Measurements from ENCODE around the gene ANKRD13D. TPM values are rescaled to one million over a fixed set of nuclear protein-coding genes. Genes with fewer than 3 reads are reported as not detected.

Gene ANKRD13D
- total RNA-seq, 1 donor from 2014 or later, result 40.8 TPM

DNA sequence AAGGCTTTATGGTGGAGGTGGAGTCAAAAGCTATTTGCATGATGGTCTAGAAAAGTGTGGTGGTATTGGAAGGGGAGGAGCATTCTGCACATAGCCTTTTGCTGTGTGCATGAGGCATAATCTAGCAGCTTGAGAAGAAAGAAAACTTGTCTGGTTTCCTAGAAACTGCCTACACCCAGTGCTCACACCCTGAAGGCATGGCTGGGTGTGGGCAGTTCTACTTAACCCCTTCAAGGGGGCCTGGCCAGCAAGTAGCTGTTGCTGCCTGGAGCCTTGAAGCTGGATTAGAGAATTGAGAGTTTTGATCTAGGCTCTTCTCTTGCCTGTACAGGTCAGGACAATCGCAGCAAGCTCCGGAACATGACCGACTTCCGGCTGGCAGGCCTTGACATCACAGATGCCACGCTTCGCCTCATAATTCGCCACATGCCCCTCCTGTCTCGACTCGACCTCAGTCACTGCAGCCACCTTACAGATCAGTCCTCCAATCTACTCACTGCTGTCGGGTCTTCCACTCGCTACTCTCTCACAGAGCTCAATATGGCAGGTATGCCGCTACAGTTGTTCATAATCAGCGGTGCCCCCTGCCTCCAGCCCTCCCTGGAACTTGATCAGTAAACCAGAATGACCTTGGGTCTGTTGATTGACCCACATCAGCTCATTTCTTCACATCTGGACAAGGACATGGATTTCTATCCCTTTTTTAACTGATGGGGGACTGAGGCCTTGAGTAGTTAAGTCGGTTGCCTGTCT is 35.1 kb upstream of the ANKRD13D start:
- peaks cover 76% of the 10 kb centered on the region for H4K20me1 ChIP-seq (ENCODE audit: insufficient read depth, low read length)
- no peaks in the 10 kb centered on the region for H3K27me3 Mint-ChIP-seq (ENCODE audit: low read depth, unreplicated experiment)

DNA sequence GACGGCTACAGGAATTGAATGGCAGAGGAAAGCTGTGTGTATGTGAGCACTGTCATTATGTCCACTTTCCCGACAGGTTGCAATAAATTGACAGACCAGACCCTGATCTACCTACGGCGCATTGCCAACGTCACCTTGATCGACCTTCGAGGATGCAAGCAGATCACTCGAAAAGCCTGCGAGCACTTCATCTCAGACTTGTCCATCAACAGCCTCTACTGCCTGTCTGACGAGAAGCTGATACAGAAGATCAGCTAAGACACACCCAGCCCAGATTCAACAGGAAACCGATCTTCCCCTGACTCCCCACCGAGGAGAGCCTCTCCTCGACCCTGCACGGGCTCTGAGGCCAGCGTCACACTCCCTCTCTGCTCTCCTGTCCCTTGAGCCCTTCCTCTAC is 34.3 kb upstream of the ANKRD13D start:
- H3K27me3 Mint-ChIP-seq (ENCODE audit: low read depth, unreplicated experiment), result no peaks in the 10 kb centered on the region
- Histone ChIP-seq H3K36me3 (ENCODE audit: insufficient read depth, low read length) (peaks cover 65% of the 10 kb centered on the region), H3K79me2 (ENCODE audit: insufficient read depth, low read length) (peaks cover 14% of the 10 kb centered on the region), H3K4me2 (ENCODE audit: low read length) (no peak overlapping the region), H4K20me1 (ENCODE audit: insufficient read depth, low read length) (peaks cover 68% of the 10 kb centered on the region), H2AFZ (ENCODE audit: low read depth, low read length) (no peak overlapping the region), H3K27ac (ENCODE audit: low read depth, low read length) (no peak overlapping the region), H3K4me3 (ENCODE audit: insufficient read depth, low read depth, low read length) (no peak overlapping the region), H3K9ac (ENCODE audit: low read length) (no peak overlapping the region), H3K27me3 (ENCODE audit: insufficient read depth, low read length) (no peaks in the 10 kb centered on the region), H3K9me3 (ENCODE audit: insufficient read depth, low read depth, low read length) (no peaks in the 10 kb centered on the region), H3K4me1 (ENCODE audit: insufficient read depth, low read length) (no peaks in the 10 kb centered on the region)
- peaks cover 13% of the 10 kb centered on the region for H3K4me1 Mint-ChIP-seq (ENCODE audit: low read depth, unreplicated experiment)
- DNase-seq (ENCODE audit: low read depth) (no peak), FAIRE-seq (no peak)
- H3K27ac Mint-ChIP-seq (ENCODE audit: unreplicated experiment), result peak overlapping the region; percentile 34
- TF ChIP-seq EZH2 (IDR thresholded peaks at IDR 0.05; ENCODE audit: insufficient read depth, low read length), result no peak
- no peak for TF ChIP-seq CTCF (IDR thresholded peaks at IDR 0.05; ENCODE audit: insufficient read depth, low read depth, low read length)
- H3K36me3 Mint-ChIP-seq (ENCODE audit: low read depth, unreplicated experiment), result peaks cover 28% of the 10 kb centered on the region
- H3K4me3 Mint-ChIP-seq (ENCODE audit: unreplicated experiment), result no peak overlapping the region
- H3K9me3 Mint-ChIP-seq (ENCODE audit: unreplicated experiment), result no peaks in the 10 kb centered on the region

More for the DNA sequence above, 35.1 kb upstream of the ANKRD13D start:
- no peak for DNase-seq (ENCODE audit: low read depth)
- Histone ChIP-seq H3K4me1 (ENCODE audit: insufficient read depth, low read length) (no peaks in the 10 kb centered on the region), H3K9me3 (ENCODE audit: insufficient read depth, low read depth, low read length) (no peaks in the 10 kb centered on the region), H3K79me2 (ENCODE audit: insufficient read depth, low read length) (peaks cover 19% of the 10 kb centered on the region), H3K27ac (ENCODE audit: low read depth, low read length) (no peak overlapping the region), H2AFZ (ENCODE audit: low read depth, low read length) (no peak overlapping the region), H3K9ac (ENCODE audit: low read length) (no peak overlapping the region), H3K4me2 (ENCODE audit: low read length) (no peak overlapping the region), H3K36me3 (ENCODE audit: insufficient read depth, low read length) (peaks cover 73% of the 10 kb centered on the region), H3K27me3 (ENCODE audit: insufficient read depth, low read length) (no peaks in the 10 kb centered on the region), H3K4me3 (ENCODE audit: insufficient read depth, low read depth, low read length) (no peak overlapping the region)
- H3K36me3 Mint-ChIP-seq (ENCODE audit: low read depth, unreplicated experiment), result peaks cover 31% of the 10 kb centered on the region
- H3K4me1 Mint-ChIP-seq (ENCODE audit: low read depth, unreplicated experiment), result peaks cover 18% of the 10 kb centered on the region
- H3K9me3 Mint-ChIP-seq (ENCODE audit: unreplicated experiment), result no peaks in the 10 kb centered on the region
- H3K4me3 Mint-ChIP-seq (ENCODE audit: unreplicated experiment), result no peak overlapping the region
- FAIRE-seq, result no peak
- TF ChIP-seq EZH2 (IDR thresholded peaks at IDR 0.05; ENCODE audit: insufficient read depth, low read length), result no peak
- TF ChIP-seq CTCF (IDR thresholded peaks at IDR 0.05; ENCODE audit: insufficient read depth, low read depth, low read length), result no peak
- no peak overlapping the region for H3K27ac Mint-ChIP-seq (ENCODE audit: unreplicated experiment)

DNA sequence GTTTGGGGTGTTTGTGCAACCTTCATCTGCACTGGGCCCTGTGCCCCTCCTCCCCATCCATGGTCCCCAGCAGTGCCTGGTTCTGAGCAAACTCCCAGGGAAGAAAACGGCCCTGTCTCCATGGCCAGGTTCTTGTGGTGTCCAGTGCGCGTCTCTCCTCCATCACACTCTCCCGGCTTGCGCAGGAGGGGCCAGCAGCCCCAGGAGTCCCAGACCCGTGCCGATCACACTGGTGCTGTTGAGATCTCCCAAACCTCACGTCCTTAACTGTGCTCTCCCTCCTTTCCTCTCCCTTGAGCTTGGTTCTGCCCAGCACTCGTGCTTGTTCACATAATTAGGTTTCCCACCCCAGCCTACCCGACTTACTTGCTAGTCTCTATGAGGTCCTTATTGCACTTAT is 33.8 kb upstream of the ANKRD13D start:
- Mint-ChIP-seq H3K4me1 (ENCODE audit: low read depth, unreplicated experiment) (peaks cover 13% of the 10 kb centered on the region), H3K4me3 (ENCODE audit: unreplicated experiment) (no peak overlapping the region), H3K9me3 (ENCODE audit: unreplicated experiment) (no peaks in the 10 kb centered on the region), H3K27me3 (ENCODE audit: low read depth, unreplicated experiment) (no peaks in the 10 kb centered on the region), H3K27ac (ENCODE audit: unreplicated experiment) (no peak overlapping the region), H3K36me3 (ENCODE audit: low read depth, unreplicated experiment) (peaks cover 28% of the 10 kb centered on the region)
- Histone ChIP-seq H2AFZ (ENCODE audit: low read depth, low read length) (no peak overlapping the region), H3K4me2 (ENCODE audit: low read length) (no peak overlapping the region), H3K9me3 (ENCODE audit: insufficient read depth, low read depth, low read length) (no peaks in the 10 kb centered on the region), H3K27ac (ENCODE audit: low read depth, low read length) (no peak overlapping the region), H3K79me2 (ENCODE audit: insufficient read depth, low read length) (peaks cover 8% of the 10 kb centered on the region), H3K36me3 (ENCODE audit: insufficient read depth, low read length) (peaks cover 61% of the 10 kb centered on the region), H3K9ac (ENCODE audit: low read length) (no peak overlapping the region), H3K27me3 (ENCODE audit: insufficient read depth, low read length) (no peaks in the 10 kb centered on the region), H3K4me3 (ENCODE audit: insufficient read depth, low read depth, low read length) (no peak overlapping the region), H4K20me1 (ENCODE audit: insufficient read depth, low read length) (peaks cover 62% of the 10 kb centered on the region), H3K4me1 (ENCODE audit: insufficient read depth, low read length) (no peaks in the 10 kb centered on the region)
- FAIRE-seq, result no peak
- no peak for TF ChIP-seq CTCF (IDR thresholded peaks at IDR 0.05; ENCODE audit: insufficient read depth, low read depth, low read length)
- TF ChIP-seq EZH2 (IDR thresholded peaks at IDR 0.05; ENCODE audit: insufficient read depth, low read length), result no peak
- DNase-seq (ENCODE audit: low read depth), result no peak

Data from astrocyte (in vitro differentiated cells and primary cell).